AG09309 (cell line): ENCODE measurements around the gene AFTPH.

Experiments
- DNase-seq: peaks from one replicate; pipeline ENCODE4 v3.0.0-alpha.2; 2010; ENCODE audit warnings: low read depth
- H3K4me3 ChIP-seq: 2 replicates; pipeline ENCODE4 v1.5.1; 2011; ENCODE audit warnings: mild to moderate bottlenecking, low read depth, low read length, moderate library complexity; ENCODE audit not compliant: control insufficient read depth
- TF ChIP-seq, protein P1 (sequence below): IDR thresholded peaks from 2 replicates; pipeline ENCODE4 v1.5.1; 2011; ENCODE audit warnings: mild to moderate bottlenecking, low read depth, low read length, inconsistent platforms; ENCODE audit not compliant: insufficient read depth, control insufficient read depth; ENCODE audit errors: missing control alignments

The AFTPH gene

DNA sequence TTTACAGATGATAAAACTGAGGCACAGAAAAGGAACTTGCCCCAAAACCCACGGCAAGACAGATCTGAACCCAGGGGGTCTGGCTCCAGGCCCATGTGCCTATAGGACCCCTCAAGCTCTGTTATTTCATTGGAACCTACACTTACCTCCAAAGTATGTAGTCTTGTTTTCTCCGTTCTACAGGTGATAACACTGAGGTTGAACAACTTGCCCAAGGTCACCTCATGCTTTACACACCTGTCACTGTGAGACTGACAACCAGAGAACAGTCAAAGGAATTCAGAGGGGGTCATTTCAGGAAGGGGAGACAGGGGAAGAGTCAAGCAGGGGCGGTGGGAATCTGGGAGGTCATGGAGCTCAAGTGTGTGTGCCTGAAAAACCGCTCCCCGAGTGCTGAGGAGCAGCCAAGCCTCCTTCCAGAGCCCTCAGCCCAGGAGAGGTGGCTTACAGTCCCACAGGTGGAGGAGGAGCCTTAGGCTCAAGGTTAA is 81.9 kb downstream of the AFTPH start:
- TF ChIP-seq, protein P1, sequence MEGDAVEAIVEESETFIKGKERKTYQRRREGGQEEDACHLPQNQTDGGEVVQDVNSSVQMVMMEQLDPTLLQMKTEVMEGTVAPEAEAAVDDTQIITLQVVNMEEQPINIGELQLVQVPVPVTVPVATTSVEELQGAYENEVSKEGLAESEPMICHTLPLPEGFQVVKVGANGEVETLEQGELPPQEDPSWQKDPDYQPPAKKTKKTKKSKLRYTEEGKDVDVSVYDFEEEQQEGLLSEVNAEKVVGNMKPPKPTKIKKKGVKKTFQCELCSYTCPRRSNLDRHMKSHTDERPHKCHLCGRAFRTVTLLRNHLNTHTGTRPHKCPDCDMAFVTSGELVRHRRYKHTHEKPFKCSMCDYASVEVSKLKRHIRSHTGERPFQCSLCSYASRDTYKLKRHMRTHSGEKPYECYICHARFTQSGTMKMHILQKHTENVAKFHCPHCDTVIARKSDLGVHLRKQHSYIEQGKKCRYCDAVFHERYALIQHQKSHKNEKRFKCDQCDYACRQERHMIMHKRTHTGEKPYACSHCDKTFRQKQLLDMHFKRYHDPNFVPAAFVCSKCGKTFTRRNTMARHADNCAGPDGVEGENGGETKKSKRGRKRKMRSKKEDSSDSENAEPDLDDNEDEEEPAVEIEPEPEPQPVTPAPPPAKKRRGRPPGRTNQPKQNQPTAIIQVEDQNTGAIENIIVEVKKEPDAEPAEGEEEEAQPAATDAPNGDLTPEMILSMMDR: no peak
- DNase-seq: no peak
- H3K4me3 ChIP-seq: no peak overlapping the region

DNA sequence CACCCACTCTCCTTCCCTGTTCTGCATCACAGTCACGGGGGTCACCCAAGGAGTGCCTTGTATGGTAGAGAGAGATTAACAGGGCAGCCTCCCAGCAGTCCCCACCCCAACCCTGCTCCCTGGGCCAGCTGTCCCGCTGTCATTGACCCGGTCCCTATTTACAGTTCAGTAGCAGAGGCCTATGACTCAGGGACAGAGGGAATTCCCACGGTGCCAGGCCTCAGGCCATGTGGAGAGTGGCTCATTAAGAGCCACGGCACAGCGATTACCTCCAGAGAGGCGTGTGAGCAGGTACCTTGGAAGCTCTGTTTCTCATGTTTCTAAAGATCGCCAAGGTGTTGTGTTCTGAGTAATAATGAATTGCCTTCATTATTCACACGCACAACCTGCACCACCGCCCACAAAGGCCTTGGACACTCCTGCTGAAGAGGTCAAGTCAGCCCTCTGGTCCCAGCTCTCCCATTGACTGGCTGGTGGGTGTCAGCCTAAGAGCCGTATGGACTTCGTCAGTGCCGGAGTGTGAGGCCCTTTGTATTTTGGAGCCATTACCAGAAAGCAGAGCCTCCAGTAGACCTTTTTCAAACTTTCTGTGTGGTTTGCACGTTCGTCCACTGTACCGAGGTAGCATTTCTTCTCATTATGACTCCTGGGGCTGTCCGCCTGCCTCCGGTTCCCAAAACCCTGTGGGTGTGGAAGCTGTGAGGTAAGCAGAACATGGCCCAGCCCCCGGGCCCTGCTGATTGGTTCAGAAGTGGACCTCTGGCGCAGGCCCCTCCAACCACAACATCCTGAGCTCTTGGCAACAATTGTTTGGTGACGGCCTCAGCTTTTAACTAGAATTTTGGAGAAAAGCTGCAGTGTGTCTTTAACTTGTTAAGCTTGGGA is 82.6 kb downstream of the AFTPH start:
- TF ChIP-seq, protein P1: no peak
- peak; percentile 18 for DNase-seq
- H3K4me3 ChIP-seq: no peak overlapping the region

DNA sequence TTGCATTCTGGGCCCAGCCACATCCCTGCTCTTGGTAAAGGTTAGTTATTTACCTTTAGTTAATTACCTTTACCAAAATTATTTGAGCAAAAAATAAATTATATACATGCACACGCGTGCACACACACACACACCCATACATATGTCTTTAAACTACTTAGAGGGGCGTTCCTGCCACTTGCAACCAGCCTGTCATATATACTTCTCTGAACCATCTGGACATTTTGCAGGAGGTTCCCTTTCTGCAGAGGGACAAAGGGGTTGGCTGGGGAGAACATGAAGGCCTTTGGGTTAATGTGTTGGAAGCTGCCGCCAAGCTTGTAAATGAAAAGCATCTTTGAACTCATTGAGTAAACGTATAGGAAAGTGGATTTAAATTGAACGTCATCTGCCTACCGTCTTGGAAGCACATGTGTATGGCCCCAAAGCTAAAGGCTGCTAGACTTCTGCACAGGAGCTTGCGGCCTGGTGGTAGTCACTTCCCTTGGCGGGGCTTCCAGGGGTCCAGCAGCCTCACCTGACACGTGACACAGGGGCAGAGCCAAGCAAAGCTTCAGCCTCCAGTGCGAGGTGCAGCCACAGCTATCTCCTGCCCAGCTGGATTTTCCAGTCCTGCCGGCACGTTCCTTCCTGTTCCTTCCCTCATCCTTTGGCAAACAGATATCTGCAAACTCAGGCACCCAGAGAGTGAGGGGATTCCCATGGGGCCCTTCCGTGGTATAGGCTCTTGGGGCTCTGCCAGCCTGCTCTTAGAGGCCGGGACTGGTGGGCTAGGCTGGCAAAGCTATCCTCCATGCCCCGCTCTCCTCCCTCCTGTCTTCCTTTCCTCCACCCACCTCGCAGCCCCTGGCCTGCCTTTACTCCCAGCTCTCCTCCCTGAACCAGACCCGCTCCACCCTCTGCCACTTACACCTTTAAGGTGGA is 83.5 kb downstream of the AFTPH start:
- no peak for DNase-seq
- TF ChIP-seq, protein P1: no peak
- no peak overlapping the region for H3K4me3 ChIP-seq

DNA sequence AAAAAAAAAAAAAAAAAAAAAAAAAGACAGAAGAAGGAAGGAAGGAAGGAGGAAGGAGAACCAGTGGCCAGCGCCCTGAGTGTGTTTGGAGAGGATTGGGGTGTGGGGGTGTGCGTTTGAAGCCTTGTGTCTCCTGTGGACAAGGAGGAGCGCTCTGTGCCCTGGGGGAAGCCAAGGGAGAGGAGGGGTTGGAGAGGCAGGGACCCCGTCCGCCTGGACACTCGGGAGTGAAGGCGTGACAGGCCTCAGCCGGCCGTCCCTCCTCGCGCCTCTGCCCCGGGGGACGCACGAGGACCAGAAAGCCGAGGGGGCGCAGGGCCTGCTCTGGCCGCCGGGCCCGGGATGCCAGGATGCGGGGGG is 84.7 kb downstream of the AFTPH start:
- no peak overlapping the region for H3K4me3 ChIP-seq
- no peak for DNase-seq
- TF ChIP-seq, protein P1: no peak

DNA sequence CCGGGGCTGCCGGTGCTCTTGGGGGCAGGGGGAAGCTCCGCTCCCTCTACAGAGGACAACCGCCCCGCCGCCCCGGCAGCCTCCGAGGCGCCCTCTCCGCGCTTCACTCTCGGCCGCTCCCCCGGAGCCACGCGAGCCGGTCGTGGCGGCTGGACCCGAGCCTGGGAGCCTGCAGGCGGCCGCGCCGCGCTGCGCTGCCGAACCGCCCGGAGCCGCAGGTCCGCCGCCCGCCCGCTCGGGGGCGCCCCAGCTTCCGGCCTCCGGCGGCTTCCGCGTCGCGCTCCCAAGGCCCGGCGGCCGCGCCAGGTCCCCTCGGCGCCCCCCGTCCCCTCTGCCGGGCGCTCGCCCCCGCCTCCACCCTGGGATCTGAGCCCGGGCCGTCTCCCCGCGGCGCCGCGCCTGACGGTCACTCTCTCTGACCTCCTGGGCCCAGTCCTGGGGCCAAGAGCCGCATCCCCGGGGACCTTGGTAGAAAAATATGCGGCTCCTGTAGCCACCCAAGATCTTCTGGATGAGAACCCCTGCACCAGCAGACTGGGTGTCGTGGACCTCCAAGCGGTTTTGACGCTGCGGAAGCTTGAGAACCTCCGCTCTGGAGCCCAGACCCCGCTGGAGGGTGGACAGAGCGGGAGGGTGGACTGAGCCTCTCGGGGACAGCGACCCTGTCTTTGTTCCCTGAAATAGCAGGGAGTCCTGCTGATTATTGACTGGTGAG is 85.3 kb downstream of the AFTPH start:
- H3K4me3 ChIP-seq: peak overlapping the region; percentile 20
- no peak for DNase-seq
- TF ChIP-seq, protein P1: no peak

DNA sequence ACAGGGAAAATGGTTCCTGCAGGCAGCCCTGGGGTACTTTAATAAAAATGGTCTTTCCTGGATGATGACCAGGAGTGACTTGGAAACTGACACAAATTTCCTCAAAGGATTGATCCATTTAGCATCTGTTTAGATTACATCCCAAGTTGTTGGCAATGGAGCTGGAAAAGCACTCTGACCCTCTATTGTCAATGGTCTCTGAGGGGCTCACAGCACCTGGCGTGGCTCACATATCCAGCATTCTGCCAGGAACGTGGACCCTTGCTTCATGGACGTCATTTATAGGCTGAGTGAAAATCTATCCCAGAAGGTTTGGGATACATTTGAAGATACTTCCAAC is 85.8 kb downstream of the AFTPH start:
- H3K4me3 ChIP-seq: no peak overlapping the region
- TF ChIP-seq, protein P1: no peak
- no peak for DNase-seq
